Nephron (organoid): Measurements from ENCODE around the gene SLC15A1.

ENCODE experiments used
- H3K27ac Mint-ChIP-seq, 3 experiments: 2 replicates each; pipeline ENCODE4 v1.8.0; 2020; ENCODE audit warnings: mixed read lengths in 3 of 3, mild to moderate bottlenecking in 2 of 3, moderate library complexity in 1 of 3
- H3K27me3 Mint-ChIP-seq: 2 replicates; pipeline ENCODE4 v1.8.0; 2021; ENCODE audit warnings: low read depth, mild to moderate bottlenecking, moderate library complexity, mixed read lengths
- H3K36me3 Mint-ChIP-seq: 2 replicates; pipeline ENCODE4 v1.8.0; 2020; ENCODE audit warnings: low read depth, mixed read lengths
- H3K4me1 Mint-ChIP-seq: 2 replicates; pipeline ENCODE4 v1.8.0; 2020; ENCODE audit warnings: mixed read lengths
- H3K4me3 Mint-ChIP-seq, 3 experiments: 2 replicates each; pipeline ENCODE4 v1.8.0; 2020; ENCODE audit warnings: mild to moderate bottlenecking in 3 of 3, mixed read lengths in 3 of 3, moderate library complexity in 2 of 3
- H3K9me3 Mint-ChIP-seq: 2 replicates; pipeline ENCODE4 v1.8.0; 2020; ENCODE audit warnings: mixed read lengths
- CTCF ChIP-seq, 3 experiments: fragments of 200-600 bp; sonication (generic); IDR thresholded peaks; one replicate each; pipeline ENCODE4 v1.5.0; 2021; ENCODE audit warnings: antibody characterized with exemption in 3 of 3; ENCODE audit not compliant: unreplicated experiment in 3 of 3

SLC15A1 gene

GRCh38 chr13:98689347-98689968, 63.0 kb downstream of the SLC15A1 start:
- Mint-ChIP-seq H3K9me3 (no peaks in the 10 kb centered on the region), H3K27ac (peak overlapping the region in 1 of 3 experiments; percentile 7), H3K4me1 (no peaks in the 10 kb centered on the region), H3K27me3 (no peaks in the 10 kb centered on the region), H3K4me3 (no peak overlapping the region), H3K36me3 (no peaks in the 10 kb centered on the region)
- no peak for TF ChIP-seq CTCF (IDR thresholded peaks at IDR 0.05; ENCODE audit: unreplicated experiment in 3 of 3)

GRCh38 chr13:98688373-98688772, 64.1 kb downstream of the SLC15A1 start:
- H3K27me3 Mint-ChIP-seq = no peaks in the 10 kb centered on the region
- H3K9me3 Mint-ChIP-seq = no peaks in the 10 kb centered on the region
- no peaks in the 10 kb centered on the region for H3K36me3 Mint-ChIP-seq
- TF ChIP-seq CTCF (IDR thresholded peaks at IDR 0.05; ENCODE audit: unreplicated experiment in 3 of 3) = no peak
- H3K27ac Mint-ChIP-seq = no peak overlapping the region
- H3K4me1 Mint-ChIP-seq = no peaks in the 10 kb centered on the region
- no peak overlapping the region for H3K4me3 Mint-ChIP-seq

DNA sequence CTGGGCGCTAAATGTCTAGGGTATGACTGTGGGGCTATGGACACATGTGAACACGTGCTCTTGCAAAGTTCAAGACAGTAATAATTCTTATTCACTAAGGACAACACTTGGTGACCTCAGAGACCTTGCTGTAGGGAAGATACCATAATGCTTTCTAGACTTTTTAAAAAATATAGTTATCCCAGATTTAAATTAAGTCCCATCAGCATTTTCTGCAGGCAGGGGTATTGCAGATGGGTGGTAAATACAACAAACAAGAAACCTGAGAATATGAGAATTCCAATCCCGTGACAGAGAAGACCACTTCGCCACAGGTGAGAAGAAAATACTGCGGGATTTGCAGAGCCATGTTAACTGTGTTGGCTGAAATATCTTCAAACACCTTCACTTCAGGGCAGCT, 65.2 kb downstream of the SLC15A1 start:
- H3K27me3 Mint-ChIP-seq = no peaks in the 10 kb centered on the region
- H3K9me3 Mint-ChIP-seq = no peaks in the 10 kb centered on the region
- no peak overlapping the region for H3K4me3 Mint-ChIP-seq
- no peaks in the 10 kb centered on the region for H3K4me1 Mint-ChIP-seq
- H3K27ac Mint-ChIP-seq = no peak overlapping the region
- TF ChIP-seq CTCF (IDR thresholded peaks at IDR 0.05; ENCODE audit: unreplicated experiment in 3 of 3) = no peak
- H3K36me3 Mint-ChIP-seq = no peaks in the 10 kb centered on the region

DNA sequence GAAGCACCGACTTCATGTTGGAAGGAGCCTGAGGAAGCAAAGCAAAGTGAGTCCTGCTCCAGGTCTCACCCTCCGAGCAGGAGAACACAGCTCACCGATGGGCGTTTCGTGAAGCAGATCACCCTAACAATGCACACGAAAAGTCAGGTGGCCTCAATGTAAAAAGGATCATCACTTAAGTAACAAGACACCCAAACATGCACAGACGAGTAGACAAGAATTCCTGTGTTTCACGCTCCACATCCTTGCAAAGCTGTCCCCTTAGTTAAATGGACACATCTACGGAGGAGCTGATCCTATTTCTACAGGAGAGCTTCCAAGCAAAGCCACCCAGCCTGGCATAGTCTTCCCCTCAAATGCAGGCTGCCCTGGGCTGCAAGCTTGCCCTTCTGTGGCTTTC, 66.2 kb downstream of the SLC15A1 start:
- H3K9me3 Mint-ChIP-seq = no peaks in the 10 kb centered on the region
- H3K27me3 Mint-ChIP-seq = no peaks in the 10 kb centered on the region
- H3K36me3 Mint-ChIP-seq = no peaks in the 10 kb centered on the region
- H3K27ac Mint-ChIP-seq = peak overlapping the region in 2 of 3 experiments; percentile 2 to 45
- TF ChIP-seq CTCF (IDR thresholded peaks at IDR 0.05; ENCODE audit: unreplicated experiment in 3 of 3) = no peak
- no peak overlapping the region for H3K4me3 Mint-ChIP-seq
- no peaks in the 10 kb centered on the region for H3K4me1 Mint-ChIP-seq

DNA sequence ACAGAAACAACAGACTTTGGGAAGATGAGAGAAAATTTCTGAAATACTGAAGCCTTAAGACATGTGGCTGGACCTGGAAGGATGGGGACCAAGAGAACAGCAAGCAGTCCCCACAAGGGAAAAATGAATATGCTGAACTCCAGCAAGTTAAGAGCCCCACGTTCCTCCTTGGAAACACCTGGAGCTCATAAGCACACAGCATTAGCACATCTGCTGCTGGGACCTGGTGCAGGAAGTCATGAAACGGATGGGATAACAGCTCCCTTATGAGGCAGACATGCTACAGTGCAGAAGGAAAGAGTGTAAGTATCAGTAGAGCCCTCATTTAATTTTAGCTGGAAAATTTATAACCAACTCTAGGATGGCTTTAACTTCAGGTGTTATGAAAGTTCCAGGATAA, 67.3 kb downstream of the SLC15A1 start:
- Mint-ChIP-seq H3K9me3 (no peaks in the 10 kb centered on the region), H3K27me3 (no peaks in the 10 kb centered on the region), H3K4me1 (no peaks in the 10 kb centered on the region), H3K27ac (no peak overlapping the region), H3K4me3 (no peak overlapping the region), H3K36me3 (no peaks in the 10 kb centered on the region)
- TF ChIP-seq CTCF (IDR thresholded peaks at IDR 0.05; ENCODE audit: unreplicated experiment in 3 of 3) = no peak

DNA sequence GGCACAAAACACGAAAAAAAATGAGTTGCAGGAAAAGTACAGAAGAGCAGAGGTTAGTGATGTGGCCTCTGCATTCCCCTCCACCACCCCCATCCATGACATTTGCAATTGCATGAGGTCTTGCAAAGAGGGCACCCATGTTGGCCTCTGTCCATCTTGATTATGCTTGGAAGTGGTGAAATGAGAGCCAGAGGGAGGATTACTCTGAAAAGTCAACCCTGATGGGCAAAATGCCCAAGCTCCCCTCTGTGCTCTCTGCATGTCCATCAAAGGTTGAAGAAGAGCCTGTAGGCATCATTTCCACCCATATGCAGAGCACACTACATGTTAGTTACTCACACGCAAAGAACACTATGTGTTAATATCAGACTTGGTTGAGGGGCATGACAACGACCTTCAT, 71.4 kb downstream of the SLC15A1 start:
- no peaks in the 10 kb centered on the region for H3K36me3 Mint-ChIP-seq
- no peak for TF ChIP-seq CTCF (IDR thresholded peaks at IDR 0.05; ENCODE audit: unreplicated experiment in 3 of 3)
- H3K27ac Mint-ChIP-seq = no peak overlapping the region
- peaks cover 3% of the 10 kb centered on the region for H3K27me3 Mint-ChIP-seq
- no peaks in the 10 kb centered on the region for H3K4me1 Mint-ChIP-seq
- H3K4me3 Mint-ChIP-seq = no peak overlapping the region
- no peaks in the 10 kb centered on the region for H3K9me3 Mint-ChIP-seq
